Stimulated activated effector memory CD8-positive, alpha-beta T cell treated with anti-CD3 and anti-CD28 coated beads, Interleukin-12 subunit alpha, Interleukin-12 subunit beta, amount 100 ng/mL, for 72 hours (primary cell): Measurements from ENCODE around the gene OR2T34.
"Not testable (repeated sequence)": the region's sequence is repeated elsewhere in the genome, so short reads cannot be mapped to it uniquely, and the experiment has no call there.

Source experiments
- ATAC-seq: fragments of 150-1000 bp; cut with Tn5 transposase; 2 replicates; pipeline ENCODE4 v1.10.0; 2021
- DNase-seq, 2 donors: peaks; one replicate each; pipeline ENCODE4 v3.0.0; 2021 to 2022; ENCODE audit warnings: low spot score in 2 of 2
- H3K27ac Mint-ChIP-seq: one replicate; pipeline ENCODE4 v1.8.0; 2022; ENCODE audit warnings: mild to moderate bottlenecking, mixed read lengths
- H3K36me3 Mint-ChIP-seq: one replicate; pipeline ENCODE4 v1.8.0; 2022; ENCODE audit warnings: mild to moderate bottlenecking, mixed read lengths
- H3K4me1 Mint-ChIP-seq: one replicate; pipeline ENCODE4 v1.8.0; 2022; ENCODE audit warnings: mixed read lengths
- H3K4me3 Mint-ChIP-seq: one replicate; pipeline ENCODE4 v1.8.0; 2022; ENCODE audit warnings: mild to moderate bottlenecking, mixed read lengths
- H3K9me3 Mint-ChIP-seq: one replicate; pipeline ENCODE4 v1.8.0; 2022; ENCODE audit warnings: mixed read lengths

Gene OR2T34

DNA sequence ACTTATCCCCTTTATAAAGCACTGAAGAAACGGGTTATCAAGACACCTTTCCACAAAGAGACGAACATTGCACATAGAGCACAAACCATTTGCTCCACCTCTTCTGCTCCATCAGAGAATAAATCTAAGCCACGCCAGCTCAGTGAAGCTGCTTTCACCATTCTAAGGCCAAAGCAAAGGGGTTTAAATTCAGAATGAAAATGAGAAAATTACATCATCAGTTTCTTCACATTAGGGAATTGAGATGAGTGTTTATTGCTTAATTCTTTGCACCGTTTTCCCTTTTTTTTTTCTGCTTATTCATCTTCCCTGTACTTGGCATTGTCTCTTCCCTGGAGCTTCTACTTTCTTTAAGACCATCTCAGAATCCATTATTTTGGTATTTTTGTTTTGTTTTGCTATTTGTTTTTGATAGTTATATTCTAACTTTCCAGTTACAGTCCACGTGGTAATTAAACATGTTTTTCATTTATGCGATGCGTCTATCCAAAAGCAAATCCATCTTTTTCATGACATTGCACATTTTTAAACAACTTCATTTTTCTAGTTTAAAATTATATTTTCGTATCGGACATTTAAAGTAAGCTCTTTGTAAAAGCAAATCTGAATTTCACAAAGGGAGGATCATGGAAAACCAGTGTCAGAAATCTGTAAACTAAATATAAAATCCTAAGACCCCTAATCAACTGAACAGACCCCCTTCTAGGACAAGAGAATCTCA, 1.9 kb upstream of the OR2T34 start:
- DNase-seq, result no peak
- ATAC-seq, result no peak
- Mint-ChIP-seq H3K9me3 (no peaks in the 10 kb centered on the region), H3K4me1 (no peaks in the 10 kb centered on the region), H3K4me3 (no peak overlapping the region), H3K27ac (no peak overlapping the region), H3K36me3 (no peaks in the 10 kb centered on the region)

- not testable (repeated sequence) for H3K4me3 Mint-ChIP-seq, H3K27ac Mint-ChIP-seq, H3K9me3 Mint-ChIP-seq, H3K36me3 Mint-ChIP-seq, H3K4me1 Mint-ChIP-seq, DNase-seq, ATAC-seq
These were observed 701 bp downstream of the OR2T34 start for GRCh38 chr1:248573856-248574255.

DNA sequence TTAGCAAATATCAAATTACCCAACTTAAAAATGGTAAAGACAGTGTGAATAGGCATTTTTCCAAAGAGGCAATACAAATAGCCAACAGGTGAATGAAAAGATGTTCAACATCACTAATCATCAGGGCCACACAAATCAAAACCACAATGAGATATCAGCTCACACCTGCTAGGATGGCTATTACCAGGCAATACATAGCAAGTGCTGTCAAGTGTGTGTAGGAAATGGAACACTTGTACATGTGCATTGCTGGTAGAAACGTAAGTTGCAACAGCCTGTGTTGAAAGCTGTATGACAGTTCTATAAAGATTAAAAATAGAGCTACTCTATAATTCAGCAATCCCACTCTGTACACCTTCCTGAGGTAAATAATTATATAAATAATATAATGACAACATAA, 2.5 kb downstream of the OR2T34 start:
- not testable (repeated sequence) for H3K4me1 Mint-ChIP-seq, ATAC-seq, H3K36me3 Mint-ChIP-seq, H3K4me3 Mint-ChIP-seq, H3K9me3 Mint-ChIP-seq, H3K27ac Mint-ChIP-seq, DNase-seq

DNA sequence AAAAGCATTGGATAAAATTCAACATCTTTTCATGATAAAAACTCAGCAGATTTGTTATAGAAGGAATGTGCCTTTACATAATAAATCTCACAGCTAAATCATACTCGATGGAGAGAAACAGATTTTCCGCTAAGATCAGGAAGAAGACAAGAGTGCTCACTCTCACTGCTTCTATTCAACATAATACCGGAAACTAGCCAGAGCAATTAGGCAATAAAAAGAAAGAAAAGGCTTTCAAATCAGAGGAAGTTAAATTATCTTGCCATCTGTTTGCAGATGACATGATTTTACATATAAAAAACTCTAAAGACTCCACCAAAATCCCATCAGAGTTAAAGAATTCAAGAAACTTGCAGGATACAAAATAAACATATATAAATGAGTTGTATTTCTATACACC, 3.7 kb downstream of the OR2T34 start:
- H3K9me3 Mint-ChIP-seq, DNase-seq, H3K4me3 Mint-ChIP-seq, H3K27ac Mint-ChIP-seq, ATAC-seq, H3K36me3 Mint-ChIP-seq, H3K4me1 Mint-ChIP-seq: not testable (repeated sequence)

DNA sequence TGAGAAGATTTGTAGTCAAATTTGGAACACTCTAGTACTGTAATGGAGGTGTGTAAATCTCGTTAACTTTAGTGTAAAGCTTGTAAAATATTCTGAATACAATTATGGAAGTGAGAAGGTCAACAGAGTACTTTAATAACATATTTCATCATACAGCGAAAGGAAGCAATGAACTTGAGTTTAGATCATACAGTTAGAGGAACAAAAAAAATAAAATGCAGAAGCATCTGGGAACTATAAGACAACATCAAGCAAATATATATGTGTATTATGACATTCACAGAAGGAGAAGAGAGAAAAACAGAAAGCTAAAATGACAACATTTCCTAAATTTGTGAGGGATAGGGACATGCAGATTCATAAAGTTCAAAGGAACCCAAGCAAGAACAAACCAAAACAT, 5.5 kb downstream of the OR2T34 start:
- not testable (repeated sequence) for DNase-seq, H3K36me3 Mint-ChIP-seq, H3K9me3 Mint-ChIP-seq, H3K4me3 Mint-ChIP-seq, H3K4me1 Mint-ChIP-seq, H3K27ac Mint-ChIP-seq, ATAC-seq

GRCh38 chr1:248565530-248566373, 8.8 kb downstream of the OR2T34 start:
- DNase-seq (peak in 1 of 2 donors; percentile 47), ATAC-seq (peak; percentile 79)
- not testable (repeated sequence) for H3K36me3 Mint-ChIP-seq, H3K9me3 Mint-ChIP-seq, H3K4me1 Mint-ChIP-seq
- Mint-ChIP-seq H3K4me3 (peak overlapping the region; percentile 46), H3K27ac (peak overlapping the region; percentile 8)

DNA sequence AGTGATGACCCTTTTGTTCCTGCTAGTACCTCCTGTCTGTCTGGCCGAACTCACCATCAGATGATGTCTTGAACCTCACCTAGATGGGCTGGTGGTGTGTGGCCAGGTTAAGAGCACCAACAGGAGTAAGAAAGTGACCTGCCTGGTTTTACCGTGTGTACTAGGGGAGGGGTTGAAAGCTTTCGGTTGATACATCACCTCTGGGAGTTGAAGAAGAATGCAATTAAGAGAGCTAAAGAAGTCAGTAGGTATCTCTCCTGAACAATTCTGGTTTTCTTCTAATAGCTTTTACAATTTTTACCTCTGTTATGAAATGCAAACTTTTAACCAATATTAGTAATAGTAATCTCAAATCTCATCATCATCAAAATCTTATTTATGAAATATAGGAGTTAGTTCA, 11.9 kb downstream of the OR2T34 start, which contains the start of gene OR2T29:
TSS of gene OR2T29 (minus strand) at position 101 of the 400 bp plus-strand sequence. CDS start 3,281 bp downstream, outside the sequence.
- not testable (repeated sequence) for H3K27ac Mint-ChIP-seq, DNase-seq, ATAC-seq, H3K4me3 Mint-ChIP-seq, H3K36me3 Mint-ChIP-seq, H3K4me1 Mint-ChIP-seq, H3K9me3 Mint-ChIP-seq

- DNase-seq, H3K4me3 Mint-ChIP-seq, H3K36me3 Mint-ChIP-seq, ATAC-seq, H3K9me3 Mint-ChIP-seq, H3K4me1 Mint-ChIP-seq, H3K27ac Mint-ChIP-seq: not testable (repeated sequence)
These were observed 23.5 kb downstream of the OR2T34 start for GRCh38 chr1:248551027-248551426.

GRCh38 chr1:248547383-248547782, 27.2 kb downstream of the OR2T34 start:
- not testable (repeated sequence) for ATAC-seq

GRCh38 chr1:248537449-248537848, 37.1 kb downstream of the OR2T34 start:
- not testable (repeated sequence) for ATAC-seq, H3K4me1 Mint-ChIP-seq, H3K27ac Mint-ChIP-seq, H3K4me3 Mint-ChIP-seq, H3K36me3 Mint-ChIP-seq, DNase-seq, H3K9me3 Mint-ChIP-seq

More at GRCh38 chr1:248547383-248547782, 27.2 kb downstream of the OR2T34 start:
- not testable (repeated sequence) for H3K27ac Mint-ChIP-seq, H3K4me3 Mint-ChIP-seq, H3K36me3 Mint-ChIP-seq, H3K9me3 Mint-ChIP-seq, DNase-seq, H3K4me1 Mint-ChIP-seq
